Purkinje cell (primary cell): ENCODE results near the gene PSEN2. TPM values are rescaled to one million over a fixed set of nuclear protein-coding genes. Genes with fewer than 3 reads are reported as not detected.

Experiments used
- polyA plus RNA-seq: library from polyadenylated mRNA; unstranded; fragments of >200 nt; fragmentation: Nextera tagmentation; gene quantifications from 2 replicates; pipeline ENCODE4 v1.2.1, GENCODE V29; 2014

PSEN2 gene
- polyA plus RNA-seq: 108 and 137 TPM in 2 replicates

GRCh38 chr1:226870401-226871279 is at the start of gene PSEN2:
Gene PSEN2 (plus strand): TSS chr1:226870616. CDS start chr1:226881908, 11,292 bp downstream.

DNA sequence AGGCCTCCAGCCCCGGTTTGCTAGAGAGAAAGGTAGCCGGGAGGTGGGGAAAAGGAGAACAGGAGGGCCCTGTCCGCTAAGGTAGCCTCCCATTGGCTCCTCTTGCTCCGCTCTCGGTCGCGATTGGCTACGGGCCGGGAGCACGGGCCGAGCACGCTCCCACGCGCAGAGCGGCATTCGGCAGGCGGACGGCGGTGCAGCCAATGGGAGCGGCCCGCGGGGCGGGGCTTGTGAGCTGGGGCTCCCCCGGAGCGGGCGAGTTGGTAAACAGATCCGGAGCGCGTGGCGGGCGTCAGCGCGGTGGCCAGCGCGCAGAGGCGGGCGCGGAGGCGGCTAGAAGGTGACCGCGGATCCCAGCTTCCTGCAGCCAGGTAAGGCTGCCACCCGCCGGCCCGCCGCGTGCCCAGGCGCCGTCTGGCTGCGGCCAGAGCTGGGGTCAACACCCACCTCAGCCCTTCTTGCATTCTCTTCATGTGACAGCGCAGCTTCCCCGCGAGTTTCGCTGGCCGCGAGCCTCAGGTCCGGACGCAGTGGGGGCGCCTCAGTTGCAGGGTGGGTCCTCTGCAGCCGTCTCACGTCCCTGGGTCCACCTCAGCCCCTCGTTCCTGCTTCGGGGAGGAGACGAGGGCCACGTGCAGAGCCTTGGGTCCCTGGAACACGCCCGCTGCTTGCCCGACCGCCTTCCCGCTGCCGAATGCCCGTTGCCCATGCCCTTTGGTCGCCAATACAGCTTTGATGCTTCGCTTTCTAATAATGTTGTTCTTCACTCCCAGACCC is 69.8 kb downstream of the PSEN2 start, which contains the start of gene COQ8A:
Gene COQ8A (plus strand): TSS at position 266 of the 777 bp plus-strand sequence. CDS start 21,092 bp downstream, outside the sequence.

Other genes with a start within 250 kb of the PSEN2 start
- gene ITPKB, start 131.3 kb upstream of the PSEN2 start, polyA plus RNA-seq: 1.9 and 4.7 TPM in 2 replicates
- 9.1 and 14.4 TPM in 2 replicates for gene COQ8A, start 69.7 kb downstream of the PSEN2 start, polyA plus RNA-seq